SW 1271 (cell line): Measurements from ENCODE around the gene RAD51AP1.

ENCODE experiments used
- DNase-seq, 2 experiments: peaks; one replicate each; lab custom pipeline; 2025; lab: John Stamatoyannopoulos, UW

RAD51AP1 gene

GRCh38 chr12:4552191-4552590 is 13.5 kb downstream of the RAD51AP1 start:
- DNase-seq, result no peak

DNA sequence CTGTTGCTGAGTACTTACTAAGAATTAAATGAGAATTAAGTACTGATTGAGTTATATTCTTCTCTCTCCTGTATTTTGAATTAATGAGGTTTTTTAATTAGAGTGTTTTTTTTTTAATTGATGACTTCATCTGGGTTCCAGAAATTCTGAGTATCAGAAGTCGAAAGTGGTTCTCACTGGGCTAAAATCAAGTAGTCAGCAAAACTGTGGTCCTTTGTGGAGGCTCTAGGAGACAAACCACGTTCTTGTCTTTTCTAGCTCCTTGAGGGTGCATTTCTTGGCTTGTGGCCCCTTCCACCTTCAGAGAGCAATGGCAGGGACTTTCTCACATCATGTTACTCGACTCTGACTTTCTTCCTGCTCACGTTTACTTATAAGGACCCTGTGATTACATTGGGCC is 15.3 kb downstream of the RAD51AP1 start:
- DNase-seq, result no peak

DNA sequence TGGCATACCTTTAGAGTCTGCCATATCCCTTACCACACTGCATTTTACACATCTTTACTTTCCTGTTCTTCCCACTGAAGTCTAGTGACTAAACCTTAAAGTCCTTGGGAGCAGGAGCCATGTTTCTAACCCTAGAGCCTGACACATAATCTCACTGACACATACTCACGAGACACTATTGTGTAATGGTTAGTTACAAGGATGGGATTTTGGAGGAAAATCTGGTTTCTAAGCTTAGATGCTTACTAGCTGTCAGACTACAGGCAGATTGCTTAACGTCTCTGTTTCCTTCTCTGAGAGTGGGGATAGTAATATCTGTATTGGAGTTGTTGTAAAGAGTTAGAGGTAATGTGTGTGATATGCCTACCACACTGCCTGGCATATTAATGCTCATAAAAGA is 17.1 kb downstream of the RAD51AP1 start:
- no peak for DNase-seq

DNA sequence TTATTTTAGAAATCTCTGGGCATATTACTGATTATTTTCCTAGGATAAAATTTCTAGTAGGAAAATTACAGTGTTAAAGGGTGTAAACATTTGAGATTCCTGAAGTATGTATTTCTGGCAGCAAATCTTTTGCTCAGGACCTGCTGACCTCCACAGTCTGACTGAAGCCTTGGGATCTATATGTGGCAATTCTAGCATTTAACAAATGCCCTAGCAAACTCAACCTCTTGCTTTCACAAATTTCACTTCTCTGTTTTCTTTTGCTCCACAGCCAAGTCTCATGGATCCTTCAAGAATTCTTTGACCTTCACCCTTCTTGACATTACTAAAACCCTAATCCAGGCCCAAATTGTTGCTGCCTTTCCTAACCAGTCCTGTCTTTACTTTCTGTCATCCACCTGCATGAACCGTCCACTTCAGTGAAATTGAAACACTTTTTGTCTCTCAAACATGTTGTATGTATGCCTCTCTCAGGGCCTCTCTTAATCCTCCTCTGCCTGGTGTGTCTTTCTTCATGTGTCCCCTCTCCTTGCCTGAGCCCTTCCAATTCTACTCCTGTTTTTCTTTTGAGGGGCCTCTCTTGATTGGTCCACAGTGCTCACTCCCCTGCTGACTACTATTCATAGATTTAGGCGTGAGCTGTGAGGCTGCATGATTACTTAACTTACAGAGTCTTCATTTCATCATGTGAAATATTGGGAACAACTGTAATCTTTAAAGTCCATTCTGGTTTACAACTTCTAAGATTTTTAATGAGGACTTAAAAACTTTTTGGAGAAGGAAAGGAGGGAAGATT is 18.2 kb downstream of the RAD51AP1 start:
- DNase-seq, result no peak

DNA sequence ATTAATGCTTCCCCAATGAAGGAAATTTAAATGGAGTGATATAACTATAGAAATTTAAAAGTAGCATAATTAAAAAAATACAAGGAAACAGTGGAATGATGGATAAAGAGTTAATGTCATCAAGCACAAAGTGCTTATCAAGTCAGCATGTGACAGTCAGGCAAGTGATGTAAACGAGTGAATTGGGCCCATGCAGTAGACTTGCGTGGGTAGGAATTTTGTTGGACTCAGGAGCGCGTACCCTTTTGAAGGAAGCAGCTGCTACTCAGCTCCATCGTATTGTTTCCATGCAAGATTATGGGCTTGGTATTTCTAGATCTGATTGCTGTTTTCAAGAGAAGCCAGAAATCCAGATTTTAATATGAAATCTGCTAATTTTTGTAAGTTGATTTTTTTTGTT is 18.9 kb downstream of the RAD51AP1 start:
- no peak for DNase-seq

- no peak for DNase-seq
Measured at GRCh38 chr12:4558171-4558570, 19.5 kb downstream of the RAD51AP1 start.

GRCh38 chr12:4562034-4562657 is 23.5 kb downstream of the RAD51AP1 start, which contains the start of gene DYRK4:
TSS of gene DYRK4 (plus strand) at chr12:4562208. CDS start at chr12:4562246, 38 bp downstream.
- DNase-seq, result no peak

GRCh38 chr12:4563336-4563735 is 24.6 kb downstream of the RAD51AP1 start:
- no peak for DNase-seq

DNA sequence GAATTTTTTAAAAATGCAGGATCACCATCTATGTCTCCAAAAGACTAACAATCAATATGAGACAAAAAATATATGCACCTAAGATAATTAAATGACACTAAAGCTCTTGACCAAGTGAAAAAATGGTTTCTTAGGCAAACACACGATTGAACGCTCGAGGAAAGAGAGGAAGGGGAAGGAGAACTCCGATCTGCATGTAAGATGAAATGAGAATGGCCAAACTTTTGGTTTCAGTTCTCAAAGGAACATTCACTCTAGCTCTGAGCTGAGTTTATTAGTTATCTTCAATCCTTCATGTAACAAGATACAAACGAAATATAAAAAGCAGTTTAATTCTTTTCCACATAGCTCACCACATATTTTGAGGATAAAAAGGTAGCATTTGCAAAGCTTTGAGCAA is 26.1 kb downstream of the RAD51AP1 start:
- DNase-seq, result no peak

- no peak for DNase-seq
Measured at GRCh38 chr12:4566474-4566873, 27.8 kb downstream of the RAD51AP1 start.

- DNase-seq, result no peak
Measured at GRCh38 chr12:4567073-4567881, 28.6 kb downstream of the RAD51AP1 start.

DNA sequence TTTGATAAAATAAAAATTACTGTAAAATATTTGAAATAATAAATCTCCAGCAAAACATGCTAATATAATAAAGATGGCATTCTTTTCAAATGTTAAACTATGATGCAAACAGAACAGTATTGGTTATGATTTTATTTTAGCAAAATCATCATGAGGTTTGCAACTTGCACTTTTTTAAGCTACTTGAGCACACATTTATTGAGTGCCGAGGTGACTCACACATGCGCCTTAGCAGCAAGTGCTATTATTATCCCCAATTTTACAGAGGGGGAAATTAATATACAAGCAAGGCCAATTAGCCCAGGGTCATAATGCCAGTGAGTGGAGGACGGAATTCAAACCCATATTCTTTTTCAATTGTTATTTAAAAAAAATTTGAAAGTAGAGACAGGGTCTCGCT is 30.6 kb downstream of the RAD51AP1 start:
- DNase-seq, result no peak

- DNase-seq, result no peak
Measured at GRCh38 chr12:4572680-4573079, 34.0 kb downstream of the RAD51AP1 start.

DNA sequence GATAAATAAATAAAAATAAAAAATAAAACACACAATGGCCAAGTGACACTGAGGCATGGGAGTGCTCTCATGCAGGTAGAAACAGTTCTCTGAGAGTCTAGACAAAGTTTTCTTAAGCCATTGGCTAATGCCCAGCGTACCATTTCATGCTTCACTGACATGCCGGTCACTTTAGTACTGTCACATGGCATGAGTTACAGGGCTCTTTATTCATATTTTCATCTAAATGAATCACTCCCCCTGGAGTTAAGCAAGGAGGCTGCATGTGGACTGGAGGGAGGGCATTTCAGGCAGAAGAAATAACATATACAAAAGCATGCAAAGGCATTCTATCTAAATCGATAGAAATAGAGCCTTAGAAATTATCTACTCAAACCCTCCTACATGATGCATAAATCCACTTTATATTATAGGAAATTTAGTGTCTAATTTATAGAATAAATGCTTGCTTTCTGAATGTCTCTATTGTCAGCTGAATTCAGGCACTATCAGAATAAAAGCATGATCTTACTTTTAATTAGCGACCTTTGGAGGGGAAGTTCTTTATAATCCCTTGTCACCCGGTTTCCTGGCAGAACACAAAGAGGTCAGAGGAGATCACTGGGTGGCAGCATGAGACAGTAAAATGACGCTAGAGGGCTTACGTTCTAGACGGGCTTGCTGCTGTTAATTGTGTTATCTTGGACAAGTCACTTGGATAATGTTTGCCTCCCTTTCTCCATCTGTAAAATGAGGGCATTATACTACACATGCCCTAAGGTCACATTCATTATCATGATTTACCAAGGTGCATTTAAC is 40.8 kb downstream of the RAD51AP1 start:
- DNase-seq, result no peak

- no peak for DNase-seq
Measured at GRCh38 chr12:4580281-4580688, 41.6 kb downstream of the RAD51AP1 start.

- DNase-seq, result no peak
Measured at GRCh38 chr12:4584281-4584680, 45.6 kb downstream of the RAD51AP1 start.

- no peak for DNase-seq
Measured at GRCh38 chr12:4584896-4585295, 46.2 kb downstream of the RAD51AP1 start.

GRCh38 chr12:4586500-4586899 is 47.8 kb downstream of the RAD51AP1 start:
- DNase-seq, result no peak

- no peak for DNase-seq
Measured at GRCh38 chr12:4587108-4587507, 48.4 kb downstream of the RAD51AP1 start.

DNA sequence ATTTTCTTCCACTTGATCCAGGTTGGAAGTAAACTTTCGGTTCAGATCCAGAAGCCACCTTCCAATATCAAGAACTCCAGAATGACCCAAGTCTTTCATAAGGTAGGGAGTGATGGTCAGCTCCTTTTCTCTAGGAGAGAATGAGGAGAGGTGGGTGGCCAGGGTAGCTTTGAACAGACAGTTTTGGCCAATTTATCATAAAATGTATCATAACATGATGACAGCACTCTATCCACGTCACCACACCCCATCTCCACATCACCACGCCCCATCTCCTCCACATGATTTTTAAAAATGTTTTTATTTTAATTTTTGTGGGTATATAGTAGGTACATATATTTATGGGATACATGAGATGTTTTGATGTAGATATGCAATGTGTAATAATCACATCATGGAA is 50.2 kb downstream of the RAD51AP1 start:
- no peak for DNase-seq

DNA sequence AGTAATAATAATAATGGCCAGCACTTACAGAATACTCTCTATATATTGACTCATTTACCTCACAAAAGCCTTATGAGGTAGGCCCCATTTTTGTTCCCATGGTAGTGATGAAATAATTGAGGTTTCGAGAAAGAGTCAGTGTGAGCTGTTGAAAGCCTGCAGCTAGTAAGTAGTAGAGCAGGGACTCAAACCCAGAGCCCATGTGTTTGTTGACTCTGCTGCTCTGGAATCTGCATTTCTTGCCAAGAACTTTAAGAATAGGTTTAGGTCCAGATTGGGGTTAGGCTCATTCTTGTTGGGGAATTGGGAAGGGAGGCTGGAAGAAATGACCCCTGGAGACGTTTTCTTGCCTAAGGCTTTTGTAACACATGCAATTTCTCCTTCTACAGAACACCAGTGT is 51.3 kb downstream of the RAD51AP1 start:
- no peak for DNase-seq

DNA sequence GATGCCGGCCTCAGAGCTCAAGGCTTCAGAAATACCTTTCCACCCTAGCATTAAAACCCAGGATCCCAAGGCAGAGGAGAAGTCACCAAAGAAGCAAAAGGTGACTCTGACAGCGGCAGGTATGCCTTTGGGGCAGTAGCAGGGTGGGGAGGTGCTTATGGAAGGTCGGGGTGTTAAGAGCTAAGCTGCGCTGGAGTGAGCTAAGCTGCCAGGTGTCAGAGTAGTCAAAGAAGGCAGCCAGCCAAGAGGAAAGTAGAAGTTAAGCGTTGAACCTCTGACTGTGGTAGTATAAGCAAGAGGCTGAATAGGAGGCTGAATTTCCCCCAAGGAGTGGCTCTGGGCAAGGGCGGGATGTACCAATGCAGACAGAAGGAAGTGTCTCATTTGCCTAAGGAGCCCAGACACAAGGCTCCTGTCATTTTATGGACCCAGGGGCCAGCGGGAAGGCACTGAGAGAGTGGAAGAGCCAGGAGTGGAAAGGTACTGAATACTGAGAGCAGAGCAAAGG is 52.5 kb downstream of the RAD51AP1 start:
- no peak for DNase-seq
